Measurements from ENCODE around the gene NUBP2. TPM values are rescaled to one million over a fixed set of nuclear protein-coding genes. Genes with fewer than 3 reads are reported as not detected.

NUBP2 gene
- total RNA-seq, 2 donors from 2014 or later: 64.6 to 68.5 TPM

DNA sequence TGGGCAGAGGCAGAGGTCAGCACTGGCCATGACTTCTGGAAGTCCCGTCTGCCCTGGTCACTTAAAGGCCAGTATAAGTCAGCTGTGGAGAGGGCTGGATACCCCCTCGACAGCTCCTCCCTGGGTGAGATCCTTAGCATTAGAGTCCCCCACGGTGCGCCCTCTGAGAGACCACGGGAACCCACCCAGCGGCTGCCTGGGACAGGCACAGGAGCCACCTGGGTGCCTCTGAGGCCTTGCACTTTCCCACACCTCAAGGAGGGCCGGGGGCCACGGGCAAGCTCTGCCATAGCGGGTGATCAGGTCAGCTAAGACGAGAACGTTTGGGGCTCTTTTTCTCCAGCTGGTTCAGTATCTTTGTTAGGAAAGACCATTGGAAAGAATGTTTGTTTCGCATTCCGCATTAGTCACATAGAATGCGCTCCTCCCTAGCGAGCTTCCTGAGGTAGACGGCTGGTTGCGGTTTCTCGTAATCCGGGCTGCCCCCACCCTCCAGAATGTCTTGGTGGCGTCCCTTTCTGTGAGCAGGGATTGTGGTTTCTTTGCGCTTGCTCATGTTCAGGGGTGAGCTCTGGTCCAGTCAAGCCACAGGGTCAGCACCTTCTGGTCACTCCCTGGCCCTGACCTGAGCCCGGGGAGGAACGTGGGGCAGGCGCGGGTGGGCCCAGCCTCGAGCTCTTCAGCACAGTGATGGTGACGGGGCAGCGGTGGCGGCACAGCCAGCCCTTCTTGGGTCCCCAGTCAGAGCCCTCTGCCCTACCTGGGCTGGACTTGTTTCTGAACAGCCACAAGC is 36.7 kb upstream of the NUBP2 start:
- TF ChIP-seq, protein P1, sequence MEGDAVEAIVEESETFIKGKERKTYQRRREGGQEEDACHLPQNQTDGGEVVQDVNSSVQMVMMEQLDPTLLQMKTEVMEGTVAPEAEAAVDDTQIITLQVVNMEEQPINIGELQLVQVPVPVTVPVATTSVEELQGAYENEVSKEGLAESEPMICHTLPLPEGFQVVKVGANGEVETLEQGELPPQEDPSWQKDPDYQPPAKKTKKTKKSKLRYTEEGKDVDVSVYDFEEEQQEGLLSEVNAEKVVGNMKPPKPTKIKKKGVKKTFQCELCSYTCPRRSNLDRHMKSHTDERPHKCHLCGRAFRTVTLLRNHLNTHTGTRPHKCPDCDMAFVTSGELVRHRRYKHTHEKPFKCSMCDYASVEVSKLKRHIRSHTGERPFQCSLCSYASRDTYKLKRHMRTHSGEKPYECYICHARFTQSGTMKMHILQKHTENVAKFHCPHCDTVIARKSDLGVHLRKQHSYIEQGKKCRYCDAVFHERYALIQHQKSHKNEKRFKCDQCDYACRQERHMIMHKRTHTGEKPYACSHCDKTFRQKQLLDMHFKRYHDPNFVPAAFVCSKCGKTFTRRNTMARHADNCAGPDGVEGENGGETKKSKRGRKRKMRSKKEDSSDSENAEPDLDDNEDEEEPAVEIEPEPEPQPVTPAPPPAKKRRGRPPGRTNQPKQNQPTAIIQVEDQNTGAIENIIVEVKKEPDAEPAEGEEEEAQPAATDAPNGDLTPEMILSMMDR (IDR thresholded peaks at IDR 0.05): no peak
- Histone ChIP-seq H3K4me1 (ENCODE audit: control insufficient read depth in 1 of 2, low read depth in 2 of 2) (no peaks in the 10 kb centered on the region), H3K9me3 (no peaks in the 10 kb centered on the region), H3K27me3 (replicated peaks; ENCODE audit: insufficient read depth) (no peaks in the 10 kb centered on the region), H3K27ac (no peak overlapping the region), H3K4me3 (no peak overlapping the region), H3K36me3 (peaks cover 39% of the 10 kb centered on the region)
- no peak for ATAC-seq (ENCODE audit: insufficient number of reproducible peaks, low FRiP score, low read depth)
- no peak for DNase-seq (ENCODE audit: low spot score)

DNA sequence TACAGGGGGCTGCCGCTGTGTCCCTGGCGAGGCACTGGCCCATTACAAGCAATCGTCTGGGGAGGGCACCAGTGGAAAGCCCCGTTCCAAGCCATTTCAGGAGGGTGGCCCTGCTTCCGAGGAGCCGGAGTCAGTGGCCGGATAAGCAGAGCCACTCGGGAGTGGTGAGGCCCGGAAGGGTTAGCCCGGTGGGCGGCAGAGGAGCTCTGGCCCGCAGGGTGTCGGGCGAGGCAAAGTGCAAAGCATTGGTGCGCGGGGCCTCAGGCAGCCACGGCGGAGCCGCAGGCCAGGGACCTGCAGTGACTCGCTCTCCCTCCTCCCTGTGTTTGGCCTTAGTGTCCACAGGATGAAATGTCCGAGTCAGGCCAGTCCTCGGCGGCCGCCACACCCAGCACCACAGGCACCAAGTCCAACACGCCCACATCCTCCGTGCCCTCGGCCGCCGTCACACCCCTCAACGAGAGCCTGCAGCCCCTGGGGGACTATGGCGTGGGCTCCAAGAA is 36.0 kb upstream of the NUBP2 start:
- Histone ChIP-seq H3K27me3 (replicated peaks; ENCODE audit: insufficient read depth) (no peaks in the 10 kb centered on the region), H3K4me3 (no peak overlapping the region), H3K36me3 (peaks cover 45% of the 10 kb centered on the region), H3K4me1 (ENCODE audit: control insufficient read depth in 1 of 2, low read depth in 2 of 2) (no peaks in the 10 kb centered on the region), H3K9me3 (no peaks in the 10 kb centered on the region), H3K27ac (no peak overlapping the region)
- DNase-seq (ENCODE audit: low spot score): no peak
- TF ChIP-seq, protein P1 (IDR thresholded peaks at IDR 0.05): no peak
- ATAC-seq (ENCODE audit: insufficient number of reproducible peaks, low FRiP score, low read depth): no peak

DNA sequence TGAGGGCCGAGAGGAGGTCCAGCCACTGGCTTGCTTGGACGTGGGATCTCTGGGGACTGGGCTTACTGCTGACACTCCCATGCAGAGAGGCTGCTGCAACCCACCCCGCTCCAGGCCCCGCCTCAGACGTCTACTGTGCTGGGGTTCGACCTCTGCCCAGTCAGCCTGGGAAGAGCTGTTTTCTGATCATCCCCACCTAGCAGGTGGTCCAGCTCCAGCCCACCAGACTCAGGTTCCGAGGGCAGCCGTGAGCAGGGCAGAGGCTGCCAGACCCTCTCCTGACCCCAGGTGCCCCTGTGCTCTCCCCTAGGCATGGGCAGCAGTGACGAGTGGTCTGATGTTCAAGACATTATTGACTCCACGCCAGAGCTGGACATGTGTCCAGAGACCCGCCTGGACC is 34.8 kb upstream of the NUBP2 start:
- ATAC-seq (ENCODE audit: insufficient number of reproducible peaks, low FRiP score, low read depth) (no peak), DNase-seq (ENCODE audit: low spot score) (no peak)
- H3K9me3 ChIP-seq: no peaks in the 10 kb centered on the region
- no peaks in the 10 kb centered on the region for H3K4me1 ChIP-seq (ENCODE audit: control insufficient read depth in 1 of 2, low read depth in 2 of 2)
- H3K27ac ChIP-seq: no peak overlapping the region
- H3K36me3 ChIP-seq: peaks cover 55% of the 10 kb centered on the region
- TF ChIP-seq, protein P1 (IDR thresholded peaks at IDR 0.05): no peak
- no peak overlapping the region for H3K4me3 ChIP-seq
- no peaks in the 10 kb centered on the region for H3K27me3 ChIP-seq (replicated peaks; ENCODE audit: insufficient read depth)

GRCh38 chr16:1749152-1750117 is 33.3 kb upstream of the NUBP2 start:
- no peak for ATAC-seq (ENCODE audit: insufficient number of reproducible peaks, low FRiP score, low read depth)
- no peak for DNase-seq (ENCODE audit: low spot score)

More at GRCh38 chr16:1749152-1750117, 33.3 kb upstream of the NUBP2 start:
- no peaks in the 10 kb centered on the region for H3K4me1 ChIP-seq (ENCODE audit: control insufficient read depth in 1 of 2, low read depth in 2 of 2)
- TF ChIP-seq, protein P1 (IDR thresholded peaks at IDR 0.05): no peak
- no peaks in the 10 kb centered on the region for H3K9me3 ChIP-seq
- no peak overlapping the region for H3K4me3 ChIP-seq
- H3K27ac ChIP-seq: no peak overlapping the region
- H3K27me3 ChIP-seq (replicated peaks; ENCODE audit: insufficient read depth): no peaks in the 10 kb centered on the region
- peaks cover 45% of the 10 kb centered on the region for H3K36me3 ChIP-seq

Measured in thoracic aorta (tissue), 2 donors.